Activated CD8-positive, alpha-beta memory T cell treated with anti-CD3 and anti-CD28 coated beads, Interleukin-2, amount 50 U/mL, for 48 hours (primary cell): Measurements from ENCODE around the gene TLCD1.
"Not testable (repeated sequence)": the region's sequence is repeated elsewhere in the genome, so short reads cannot be mapped to it uniquely, and the experiment has no call there.

ENCODE experiments used
- DNase-seq: peaks from one replicate; pipeline ENCODE4 v3.0.0-alpha.2; 2020

The TLCD1 gene

DNA sequence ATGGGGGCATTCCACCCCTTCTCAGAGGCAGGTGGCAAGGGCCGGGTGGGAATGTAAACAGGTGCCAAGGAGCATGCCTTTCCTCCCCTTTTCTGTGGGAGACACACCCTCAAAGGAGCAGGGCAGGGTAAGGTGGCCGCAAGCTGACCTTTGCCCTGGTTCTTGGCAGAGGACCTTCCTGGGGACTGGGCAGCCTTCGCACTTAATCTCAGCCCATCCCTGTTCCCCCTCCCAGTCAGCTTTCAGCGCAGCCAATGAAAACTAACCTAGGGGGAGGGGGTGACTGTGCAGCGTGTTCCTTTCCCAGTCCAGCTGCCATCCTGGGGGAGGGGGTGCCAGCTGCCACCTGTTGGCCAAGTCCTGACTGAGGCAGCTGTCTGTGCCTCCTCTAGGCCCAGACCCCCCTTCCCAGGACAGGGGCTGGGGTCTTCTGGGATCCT, 20.6 kb upstream of the TLCD1 start:
- no peak for DNase-seq

DNA sequence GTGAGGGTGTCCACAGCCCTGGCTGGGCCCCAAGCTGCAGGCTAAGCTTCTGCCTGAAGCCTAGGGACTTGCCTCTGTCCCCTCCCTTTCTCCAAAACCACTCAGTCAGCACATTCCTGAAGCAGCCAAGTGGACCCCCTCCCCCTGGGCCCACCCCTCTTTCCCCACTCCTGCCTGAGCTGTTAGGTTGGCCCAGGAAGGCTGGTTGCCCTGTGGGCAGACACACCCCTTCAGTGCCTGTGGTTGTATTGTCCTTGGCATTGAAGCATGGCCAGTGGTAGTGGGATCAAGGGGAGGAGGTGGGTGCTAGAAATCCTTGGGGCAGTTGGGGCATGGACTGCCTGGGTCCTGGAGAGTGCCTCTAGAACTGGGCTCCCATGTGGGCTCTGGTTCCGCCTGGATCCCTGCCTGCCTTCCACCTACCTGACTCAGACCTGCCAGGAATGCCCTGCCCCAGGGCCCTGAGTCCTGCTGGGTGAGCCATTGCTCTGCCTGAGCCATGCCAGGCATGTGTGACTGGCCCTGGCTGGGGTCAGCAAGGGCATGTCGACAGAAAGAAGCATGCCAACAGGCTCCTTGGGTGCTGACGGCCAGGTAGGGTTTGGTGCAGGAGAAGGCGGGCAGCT, 19.9 kb upstream of the TLCD1 start:
- no peak for DNase-seq

DNA sequence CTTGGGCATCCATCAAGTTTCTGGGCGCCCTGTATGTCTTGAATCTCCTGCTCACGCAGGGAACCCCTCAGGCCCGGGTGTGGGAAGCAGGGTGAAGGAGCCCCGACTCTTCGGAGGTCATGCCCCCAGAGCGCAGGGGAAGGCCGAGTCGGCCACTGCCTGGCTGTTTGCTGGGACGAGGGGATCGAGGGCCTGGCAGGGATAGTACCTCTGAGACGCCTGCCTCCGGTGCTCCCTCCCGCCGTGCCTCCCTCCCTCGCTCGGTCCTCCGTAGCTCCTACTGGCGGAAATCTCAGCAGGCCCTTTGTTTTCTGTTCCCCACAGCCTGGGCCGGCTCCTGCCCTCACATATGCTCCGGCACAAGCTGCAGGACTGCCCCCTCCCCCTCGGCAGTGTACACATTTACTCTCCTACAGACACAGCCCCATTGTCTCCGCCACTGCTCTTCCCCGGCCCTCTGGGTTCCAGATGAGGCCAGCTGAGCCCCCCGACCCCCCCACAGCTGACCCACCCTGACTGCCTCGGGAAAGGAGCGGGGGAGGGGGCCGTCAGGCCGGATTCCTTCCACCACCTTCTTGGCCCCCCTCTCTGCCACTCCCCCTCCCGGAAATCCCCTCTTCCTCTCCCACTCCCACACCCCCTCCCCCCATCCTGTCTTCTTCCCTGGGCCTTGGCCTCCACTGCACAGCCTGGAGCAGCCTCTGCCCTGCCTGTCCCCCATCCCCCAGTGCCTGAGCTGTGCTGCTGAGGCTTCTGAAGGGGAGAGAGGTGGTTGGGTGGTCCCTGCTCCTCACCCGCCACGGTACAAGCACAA, 19.1 kb upstream of the TLCD1 start:
- DNase-seq, result no peak

DNA sequence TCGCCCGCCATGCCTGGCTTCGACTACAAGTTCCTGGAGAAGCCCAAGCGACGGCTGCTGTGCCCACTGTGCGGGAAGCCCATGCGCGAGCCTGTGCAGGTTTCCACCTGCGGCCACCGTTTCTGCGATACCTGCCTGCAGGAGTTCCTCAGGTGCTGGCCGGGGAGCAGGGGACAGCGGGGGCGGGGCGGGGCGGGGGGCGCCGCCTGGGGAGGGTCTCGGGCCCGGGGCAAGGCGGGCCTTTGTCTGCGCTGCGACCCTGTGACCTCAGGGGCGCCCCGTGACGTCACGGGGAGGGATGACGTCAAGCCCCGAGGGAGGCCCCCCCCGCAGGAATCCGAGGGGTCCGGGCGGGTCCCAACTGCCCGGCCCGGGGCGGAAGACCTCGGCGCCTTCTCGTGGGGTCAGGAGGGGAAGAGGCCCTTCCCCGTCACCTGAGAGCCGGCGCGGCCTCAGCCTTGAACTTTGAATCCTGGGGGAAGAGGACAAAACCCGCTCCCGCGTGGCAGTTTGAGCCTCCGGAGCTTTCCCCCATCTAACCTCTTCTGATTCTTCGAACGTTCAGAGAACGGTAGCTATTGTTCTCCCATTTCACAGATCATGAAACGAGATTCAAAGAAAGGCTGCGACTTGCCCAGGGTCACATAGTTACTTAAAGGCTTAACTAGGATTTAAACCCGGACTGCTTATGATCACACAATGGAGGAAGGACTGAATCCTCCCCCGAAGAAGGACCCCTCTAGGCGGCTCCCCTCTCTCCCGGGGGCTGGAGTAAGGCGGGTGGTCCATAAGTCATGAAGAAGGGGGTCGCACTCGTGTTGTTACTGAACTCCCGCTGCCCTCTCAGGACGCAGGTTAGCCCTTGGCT, 18.3 kb upstream of the TLCD1 start:
- DNase-seq, result peak; percentile 90

DNA sequence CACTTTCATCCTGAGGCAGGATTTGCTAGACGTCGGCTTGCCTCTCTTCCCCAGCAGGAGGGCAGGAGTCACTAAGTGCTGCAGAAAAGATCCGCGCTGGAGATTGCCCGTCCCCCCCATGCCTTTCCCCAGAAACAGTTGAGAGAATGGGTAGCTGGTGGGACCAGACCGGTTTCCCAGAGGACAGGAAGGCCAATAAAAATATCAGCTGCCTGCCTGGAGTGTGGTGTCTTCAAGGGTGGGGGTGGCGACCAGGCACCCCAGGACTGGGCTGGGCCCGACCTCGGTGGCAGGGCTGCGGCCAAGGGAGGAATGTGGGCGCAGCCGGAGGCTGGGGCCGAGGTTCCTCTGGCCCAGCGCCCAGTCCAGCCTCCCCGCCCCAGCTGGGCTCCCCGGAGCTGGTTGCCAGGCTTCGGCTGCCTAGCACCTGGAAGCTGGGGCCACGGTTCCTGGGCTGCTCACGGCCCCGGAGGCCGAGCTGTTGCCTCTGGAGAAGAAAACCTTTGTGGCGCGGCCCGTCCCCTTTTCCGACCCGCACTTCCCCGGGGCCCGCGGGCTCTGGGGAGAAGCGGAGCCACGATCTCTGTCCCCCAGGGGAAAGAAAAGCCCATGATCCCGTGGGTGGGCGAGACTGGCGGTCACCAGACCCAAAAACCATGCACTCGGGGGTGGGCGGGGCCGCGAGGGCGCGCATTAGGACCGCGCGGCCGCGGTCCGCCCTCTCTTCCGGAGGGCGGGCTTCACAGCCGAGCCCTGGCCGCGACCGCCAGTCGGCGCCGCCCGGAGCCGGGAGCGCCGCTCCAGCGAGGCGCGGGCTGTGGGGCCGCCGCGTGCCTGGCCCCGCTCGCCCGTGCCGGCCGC, 17.4 kb upstream of the TLCD1 start, which contains the start of gene TRAF4:
TSS of gene TRAF4 (plus strand) at position 769 of the 861 bp plus-strand sequence. CDS start 102 bp downstream, outside the sequence.
- DNase-seq, result peak; percentile 89

DNA sequence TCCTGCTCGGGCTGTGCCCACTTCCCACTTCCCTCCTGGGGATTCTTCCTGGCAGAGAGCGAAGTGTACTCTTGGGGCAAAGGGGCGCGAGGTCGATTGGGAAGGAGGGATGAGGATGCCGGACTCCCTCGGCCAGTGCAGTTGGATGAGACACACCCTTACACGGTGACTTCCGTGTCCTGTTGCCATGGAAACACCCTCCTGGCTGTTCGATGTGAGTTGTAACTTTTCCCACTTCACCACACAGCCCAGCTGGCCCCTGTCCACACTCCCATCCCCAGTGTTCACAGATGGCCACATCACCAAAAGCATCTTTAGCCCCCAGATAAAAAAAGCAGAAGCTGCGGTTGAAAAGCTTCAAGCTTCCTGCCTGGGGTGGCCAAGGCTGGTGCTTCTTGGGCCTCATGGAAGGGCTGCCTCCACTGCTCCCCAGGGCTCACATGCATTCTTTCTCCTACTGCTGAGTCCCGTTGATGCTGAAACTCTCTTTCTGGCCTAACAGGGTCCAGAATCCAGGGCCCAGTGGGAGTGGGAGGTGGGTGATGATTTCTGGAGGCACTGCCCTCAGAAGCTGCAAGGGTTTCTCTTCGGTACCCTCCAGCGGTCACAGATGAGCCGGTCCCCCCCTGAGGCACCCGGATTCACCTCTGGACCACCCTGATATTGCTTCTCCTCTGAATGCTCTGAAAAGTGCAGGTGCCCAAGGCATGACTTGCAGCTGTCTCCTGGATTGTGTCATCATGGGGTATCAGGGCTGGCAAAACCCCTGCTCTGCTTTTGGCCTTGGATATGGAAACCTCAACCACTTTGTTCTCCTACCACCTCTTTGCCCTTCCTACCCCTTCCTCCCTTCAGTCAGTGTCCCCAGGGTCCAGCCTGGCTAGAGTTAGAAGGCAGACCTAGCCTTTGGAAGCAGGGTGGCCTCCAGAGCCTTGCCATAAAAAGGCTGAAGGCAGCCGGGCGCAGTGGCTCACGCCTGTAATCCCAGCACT, 15.6 kb upstream of the TLCD1 start:
- DNase-seq, result no peak

DNA sequence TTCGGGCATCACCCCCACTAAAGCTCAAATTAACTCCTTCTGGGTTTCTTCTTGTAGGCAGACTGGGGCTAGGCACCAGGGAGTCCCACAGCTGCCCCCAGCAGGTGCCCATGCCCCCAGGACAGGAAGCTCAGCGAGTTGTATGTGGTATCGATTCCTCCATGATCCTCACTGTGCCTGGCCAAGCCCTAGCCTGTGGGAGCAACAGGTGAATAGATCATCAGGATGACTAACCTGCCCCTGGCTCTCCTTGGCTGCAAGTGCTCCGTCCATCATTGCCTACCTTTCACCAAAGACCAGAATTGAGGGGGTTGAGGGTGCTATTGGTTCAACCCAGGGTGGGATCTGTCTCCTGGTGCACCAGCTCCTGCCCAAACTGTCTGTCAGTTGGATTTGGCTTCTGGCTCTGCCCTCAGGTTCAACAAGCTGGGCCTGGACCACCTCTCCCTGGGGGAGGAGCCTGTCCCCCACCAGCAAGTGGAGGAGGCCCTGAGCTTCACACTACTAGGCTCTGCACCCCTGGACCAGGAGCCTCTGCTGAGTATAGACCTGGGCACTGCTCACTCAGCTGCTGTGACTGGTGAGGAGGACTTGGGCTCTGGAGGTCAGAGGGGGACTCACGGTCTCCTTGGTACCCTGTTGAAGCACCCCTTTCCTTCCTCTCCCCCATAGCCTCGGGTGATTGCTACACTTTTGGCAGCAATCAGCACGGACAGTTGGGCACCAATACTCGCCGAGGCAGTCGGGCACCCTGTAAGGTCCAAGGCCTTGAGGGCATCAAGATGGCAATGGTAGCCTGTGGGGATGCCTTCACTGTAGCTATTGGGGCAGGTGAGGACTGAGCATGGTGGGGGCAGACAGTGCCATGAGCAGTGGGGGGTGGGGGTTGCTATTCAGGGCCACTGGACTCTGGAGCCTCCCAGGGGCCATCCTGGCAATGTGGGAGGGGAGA, 14.6 kb upstream of the TLCD1 start:
- no peak for DNase-seq

DNA sequence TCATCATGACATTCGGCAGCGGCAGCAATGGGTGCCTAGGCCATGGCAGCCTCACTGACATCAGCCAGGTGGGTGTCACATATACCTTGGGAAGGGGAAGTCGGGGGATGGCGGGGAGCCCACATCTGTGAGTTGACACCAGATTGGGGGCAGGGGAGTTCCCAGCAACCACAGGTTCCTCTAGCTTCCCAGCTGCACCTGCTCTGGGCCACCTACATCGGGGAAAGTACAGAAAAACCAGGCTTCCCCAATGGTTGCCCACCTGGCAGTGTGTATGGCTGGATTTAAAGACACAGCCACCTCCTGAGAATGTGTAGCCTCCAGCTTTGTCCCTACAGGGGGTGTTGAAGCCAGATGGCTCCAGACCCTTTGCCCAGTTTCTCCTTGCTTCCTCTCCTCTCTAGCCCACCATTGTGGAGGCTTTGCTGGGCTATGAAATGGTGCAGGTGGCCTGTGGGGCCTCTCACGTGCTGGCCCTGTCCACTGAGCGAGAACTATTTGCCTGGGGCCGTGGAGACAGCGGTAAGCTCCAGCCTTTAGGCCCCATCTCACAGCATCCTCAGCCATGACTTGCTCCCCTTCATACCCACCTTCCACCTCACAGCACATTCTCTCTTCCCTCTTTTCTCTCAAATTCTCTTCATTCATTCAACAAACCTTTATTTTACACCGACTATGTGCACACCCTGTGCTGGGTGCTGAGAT, 12.8 kb upstream of the TLCD1 start:
- DNase-seq, result no peak

DNA sequence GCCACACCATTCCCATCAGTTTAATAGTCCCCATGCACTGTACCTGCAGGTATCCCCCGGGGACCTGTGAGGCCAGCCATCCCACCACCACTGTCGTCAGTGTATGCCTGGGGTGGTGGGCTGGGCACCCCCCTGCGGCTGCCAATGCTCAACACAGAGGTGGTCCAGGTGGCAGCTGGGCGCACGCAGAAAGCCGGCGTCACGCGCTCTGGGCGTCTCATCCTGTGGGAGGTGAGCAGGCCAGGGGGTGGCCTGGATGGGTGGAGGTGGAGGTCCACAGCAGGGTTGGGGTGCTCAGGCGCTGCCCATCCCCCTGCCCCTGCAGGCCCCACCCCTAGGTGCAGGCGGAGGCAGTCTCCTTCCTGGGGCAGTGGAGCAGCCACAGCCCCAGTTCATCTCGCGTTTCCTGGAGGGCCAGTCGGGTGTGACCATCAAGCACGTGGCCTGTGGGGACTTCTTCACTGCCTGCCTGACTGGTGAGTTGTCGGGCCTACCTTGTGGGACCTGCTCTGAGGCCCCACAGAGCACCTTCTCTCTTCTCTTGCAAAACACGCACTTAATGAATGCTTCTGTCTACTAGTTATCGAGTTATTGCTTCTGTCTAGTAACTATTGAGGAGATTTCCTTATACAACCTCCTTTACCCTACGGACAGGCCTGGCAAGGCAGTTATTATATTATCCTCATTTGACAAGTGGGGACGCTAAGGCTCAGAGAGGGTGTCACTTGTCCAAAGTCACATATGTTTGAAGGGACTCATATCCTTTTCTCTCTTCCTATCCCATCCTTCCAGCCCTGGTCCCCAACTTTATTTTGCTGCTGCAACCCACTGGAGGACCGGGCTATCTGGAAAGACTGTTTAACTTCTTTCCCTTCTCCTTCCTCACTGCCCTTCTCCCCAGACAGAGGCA, 12.0 kb upstream of the TLCD1 start:
- no peak for DNase-seq

DNA sequence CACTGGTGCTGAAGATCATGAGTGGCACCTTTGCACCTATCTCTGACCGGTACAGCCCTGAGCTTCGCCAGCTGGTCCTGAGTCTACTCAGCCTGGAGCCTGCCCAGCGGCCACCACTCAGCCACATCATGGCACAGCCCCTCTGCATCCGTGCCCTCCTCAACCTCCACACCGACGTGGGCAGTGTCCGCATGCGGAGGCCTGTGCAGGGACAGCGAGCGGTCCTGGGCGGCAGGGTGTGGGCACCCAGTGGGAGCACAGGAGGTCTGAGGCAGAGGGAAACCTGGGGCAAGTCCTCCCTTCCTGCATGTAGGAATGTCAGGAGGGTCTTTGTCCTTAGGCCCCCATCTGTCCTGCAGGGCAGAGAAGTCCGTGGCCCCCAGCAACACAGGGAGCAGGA, 11.3 kb upstream of the TLCD1 start:
- DNase-seq, result no peak

DNA sequence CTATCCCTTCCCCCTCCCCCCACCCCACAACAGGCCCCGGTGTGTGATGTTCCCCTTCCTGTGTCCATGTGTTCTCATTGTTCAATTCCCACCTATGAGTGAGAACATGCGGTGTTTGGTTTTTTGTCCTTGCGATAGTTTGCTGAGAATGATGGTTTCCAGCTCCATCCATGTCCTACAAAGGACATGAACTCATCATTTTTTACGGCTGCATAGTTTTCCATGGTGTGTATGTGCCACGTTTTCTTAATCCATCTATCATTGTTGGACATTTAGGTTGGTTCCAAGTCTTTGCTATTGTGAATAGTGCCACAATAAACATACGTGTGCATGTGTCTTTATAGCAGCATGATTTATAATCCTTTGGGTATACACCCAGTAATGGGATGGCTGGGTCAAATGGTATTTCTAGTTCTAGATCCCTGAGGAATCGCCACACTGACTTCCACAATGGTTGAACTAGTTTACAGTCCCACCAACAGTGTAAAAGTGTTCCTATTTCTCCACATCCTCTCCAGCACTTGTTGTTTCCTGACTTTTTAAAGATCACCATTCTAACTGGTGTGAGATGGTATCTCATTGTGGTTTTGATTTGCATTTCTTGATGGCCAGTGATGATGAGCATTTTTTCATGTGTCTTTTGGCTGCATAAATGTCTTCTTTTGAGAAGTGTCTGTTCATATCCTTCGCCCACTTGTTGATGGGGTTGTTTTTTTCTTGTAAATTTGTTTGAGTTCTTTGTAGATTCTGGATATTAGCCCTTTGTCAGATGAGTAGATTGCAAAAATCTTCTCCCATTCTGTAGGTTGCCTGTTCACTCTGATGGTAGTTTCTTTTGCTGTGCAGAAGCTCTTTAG, 10.1 kb upstream of the TLCD1 start:
- DNase-seq, result not testable (repeated sequence)

DNA sequence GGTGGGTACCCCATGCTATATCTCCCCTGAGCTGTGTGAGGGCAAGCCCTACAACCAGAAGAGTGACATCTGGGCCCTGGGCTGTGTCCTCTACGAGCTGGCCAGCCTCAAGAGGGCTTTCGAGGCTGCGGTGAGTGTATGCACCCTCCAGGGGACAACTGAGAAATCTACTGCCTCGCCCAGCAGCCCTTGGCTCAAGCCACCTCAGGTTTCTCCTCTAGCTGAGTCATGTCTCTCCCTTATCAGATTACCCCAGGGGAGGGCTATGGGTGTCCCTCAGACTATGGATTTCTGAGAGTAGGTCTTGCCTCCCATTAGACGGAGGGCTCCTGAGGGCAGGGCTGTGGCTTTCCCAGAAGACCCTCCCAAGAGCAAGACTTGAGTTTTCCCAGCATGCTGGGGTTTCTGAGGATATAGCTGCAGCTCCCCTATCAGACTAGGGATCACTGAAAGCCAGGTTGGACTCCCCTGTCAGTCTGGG, 9.2 kb upstream of the TLCD1 start:
- no peak for DNase-seq

DNA sequence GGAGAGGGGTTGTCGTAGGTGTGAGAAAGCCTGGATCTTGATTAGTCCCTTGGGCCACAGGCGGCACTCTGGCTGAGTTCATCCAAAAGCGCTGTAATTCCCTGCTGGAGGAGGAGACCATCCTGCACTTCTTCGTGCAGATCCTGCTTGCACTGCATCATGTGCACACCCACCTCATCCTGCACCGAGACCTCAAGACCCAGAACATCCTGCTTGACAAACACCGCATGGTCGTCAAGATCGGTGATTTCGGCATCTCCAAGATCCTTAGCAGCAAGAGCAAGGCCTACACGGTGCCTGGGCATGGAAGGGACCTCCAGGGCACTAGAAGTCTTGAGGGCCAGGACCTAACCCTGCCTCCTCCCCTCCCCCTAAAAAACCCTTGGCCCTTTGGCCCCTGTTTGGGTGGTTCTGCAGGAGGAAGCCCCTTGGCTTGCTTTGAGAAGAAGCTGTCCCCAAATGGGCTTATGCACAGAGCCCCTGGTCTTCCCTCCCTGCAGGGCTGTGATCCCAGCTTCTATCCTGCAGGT, 8.7 kb upstream of the TLCD1 start:
- DNase-seq, result no peak

DNA sequence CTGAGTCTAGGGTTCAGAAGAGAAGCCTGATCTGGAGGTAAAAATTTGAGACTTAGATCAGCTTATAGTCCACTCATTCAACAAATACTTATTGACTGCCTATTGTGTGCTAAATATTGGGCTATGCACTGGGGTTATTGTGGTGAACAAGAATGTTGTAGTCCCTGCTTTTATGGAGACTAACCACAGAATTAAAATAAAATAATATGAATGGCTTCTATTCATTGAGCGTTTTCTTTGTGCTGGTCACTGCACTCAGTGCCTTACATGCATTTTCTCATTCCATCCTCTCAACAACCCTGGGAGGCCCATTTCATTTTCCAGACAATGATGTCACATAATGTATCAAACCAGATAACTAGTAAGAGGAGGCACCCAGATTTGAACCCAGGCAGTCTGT, 7.3 kb upstream of the TLCD1 start:
- no peak for DNase-seq

DNA sequence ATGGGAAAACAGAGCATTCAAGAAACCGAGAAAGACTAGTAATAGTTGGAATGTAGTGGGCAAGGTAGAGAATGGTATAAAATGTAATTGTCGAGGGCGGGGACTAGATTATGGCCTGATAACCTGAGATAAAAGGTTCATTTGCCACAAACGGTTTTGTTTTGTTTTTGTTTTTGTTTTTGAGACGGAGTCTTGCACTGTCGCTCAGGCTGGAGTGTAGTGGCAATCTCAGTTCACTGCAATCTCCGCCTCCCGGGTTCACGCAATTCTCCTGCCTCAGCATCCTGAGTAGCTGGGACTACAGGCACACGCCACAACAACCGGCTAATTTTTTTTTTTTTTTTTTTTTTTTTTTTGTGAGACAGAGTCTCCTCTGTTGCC, 3.9 kb upstream of the TLCD1 start:
- no peak for DNase-seq

DNA sequence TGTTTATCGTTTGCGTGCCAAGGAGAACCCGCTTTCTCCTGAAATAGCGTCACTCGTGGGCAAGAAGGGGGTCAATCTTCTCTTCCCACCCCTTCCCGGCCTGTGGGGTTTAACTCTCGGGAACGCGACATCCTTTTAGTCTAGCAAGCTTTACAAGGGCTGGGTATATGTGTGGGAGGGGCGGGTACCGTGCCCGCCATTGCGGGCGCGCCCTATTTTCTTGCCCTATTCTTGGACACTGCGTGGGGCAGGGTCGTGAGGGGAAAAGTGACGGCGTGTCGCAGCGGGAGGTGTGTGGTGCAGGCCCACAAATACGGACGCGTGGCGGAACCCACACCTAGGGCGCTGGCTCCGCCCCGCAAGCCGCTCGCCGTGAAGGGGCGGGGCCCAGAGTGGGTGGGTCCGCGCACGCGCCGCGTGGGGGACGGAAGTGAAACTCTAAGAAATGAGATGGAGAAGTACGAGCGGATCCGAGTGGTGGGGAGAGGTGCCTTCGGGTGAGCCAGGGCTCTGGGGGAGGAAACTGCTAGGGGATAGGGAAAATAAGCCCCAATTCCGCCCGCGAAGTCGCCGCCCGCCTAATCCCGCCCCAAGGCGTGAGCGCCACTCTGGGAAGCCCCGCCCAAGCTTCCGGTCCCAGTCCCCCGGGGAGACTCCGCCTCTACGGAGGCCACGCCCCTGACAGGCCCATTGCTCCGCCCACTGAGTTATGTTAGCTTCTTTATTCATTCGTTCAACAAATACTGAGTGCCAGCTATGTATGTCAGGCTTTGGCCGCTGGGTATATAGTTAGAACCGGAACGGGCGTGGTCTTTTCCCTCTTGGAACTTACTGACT, 2.5 kb upstream of the TLCD1 start, which contains the start of gene NEK8:
TSS of gene NEK8 (plus strand) at position 425 of the 837 bp plus-strand sequence. CDS start at position 451, 26 bp downstream.
- DNase-seq, result peak; percentile 98
